C4-2B (cell line): ENCODE measurements around the gene QKI.

Source experiments
- H3K27ac ChIP-seq: fragments of 450-650 bp; 2 replicates; pipeline ENCODE4 v1.5.1; 2017
- ZFX ChIP-seq: fragments of 450-650 bp; IDR thresholded peaks from 2 replicates; pipeline ENCODE4 v1.6.1; 2017
- TF ChIP-seq, protein P1 (sequence below): fragments of 450-650 bp; conservative IDR thresholded peaks from 2 replicates; pipeline ENCODE4 v1.5.1; 2017; ENCODE audit warnings: mild to moderate bottlenecking

The QKI gene

DNA sequence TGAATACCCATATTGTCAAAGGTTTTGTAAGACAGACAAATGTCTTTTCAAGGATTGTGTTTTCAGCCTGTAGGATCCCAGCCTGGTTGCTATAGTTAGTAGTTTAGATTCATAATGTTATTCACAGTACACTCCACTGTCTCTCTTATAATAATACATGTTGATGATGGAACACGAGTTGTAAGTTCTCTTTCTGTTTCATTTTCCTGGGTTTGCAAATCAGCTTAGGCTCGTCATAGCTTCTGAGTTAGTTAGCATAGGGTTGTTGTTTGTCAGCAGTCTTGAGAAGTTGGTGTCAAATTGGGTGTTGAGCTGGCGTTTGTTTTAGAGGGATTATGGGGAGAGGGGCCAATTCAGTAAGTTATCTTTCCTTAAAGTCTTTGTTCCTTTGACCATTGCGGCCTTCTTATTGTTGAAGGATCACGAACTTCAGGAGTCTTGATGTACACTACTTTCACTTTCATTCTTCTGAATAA, 45.8 kb downstream of the QKI start:
- no peak overlapping the region for H3K27ac ChIP-seq
- TF ChIP-seq, protein P1, sequence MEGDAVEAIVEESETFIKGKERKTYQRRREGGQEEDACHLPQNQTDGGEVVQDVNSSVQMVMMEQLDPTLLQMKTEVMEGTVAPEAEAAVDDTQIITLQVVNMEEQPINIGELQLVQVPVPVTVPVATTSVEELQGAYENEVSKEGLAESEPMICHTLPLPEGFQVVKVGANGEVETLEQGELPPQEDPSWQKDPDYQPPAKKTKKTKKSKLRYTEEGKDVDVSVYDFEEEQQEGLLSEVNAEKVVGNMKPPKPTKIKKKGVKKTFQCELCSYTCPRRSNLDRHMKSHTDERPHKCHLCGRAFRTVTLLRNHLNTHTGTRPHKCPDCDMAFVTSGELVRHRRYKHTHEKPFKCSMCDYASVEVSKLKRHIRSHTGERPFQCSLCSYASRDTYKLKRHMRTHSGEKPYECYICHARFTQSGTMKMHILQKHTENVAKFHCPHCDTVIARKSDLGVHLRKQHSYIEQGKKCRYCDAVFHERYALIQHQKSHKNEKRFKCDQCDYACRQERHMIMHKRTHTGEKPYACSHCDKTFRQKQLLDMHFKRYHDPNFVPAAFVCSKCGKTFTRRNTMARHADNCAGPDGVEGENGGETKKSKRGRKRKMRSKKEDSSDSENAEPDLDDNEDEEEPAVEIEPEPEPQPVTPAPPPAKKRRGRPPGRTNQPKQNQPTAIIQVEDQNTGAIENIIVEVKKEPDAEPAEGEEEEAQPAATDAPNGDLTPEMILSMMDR, result no peak
- TF ChIP-seq ZFX, result no peak

DNA sequence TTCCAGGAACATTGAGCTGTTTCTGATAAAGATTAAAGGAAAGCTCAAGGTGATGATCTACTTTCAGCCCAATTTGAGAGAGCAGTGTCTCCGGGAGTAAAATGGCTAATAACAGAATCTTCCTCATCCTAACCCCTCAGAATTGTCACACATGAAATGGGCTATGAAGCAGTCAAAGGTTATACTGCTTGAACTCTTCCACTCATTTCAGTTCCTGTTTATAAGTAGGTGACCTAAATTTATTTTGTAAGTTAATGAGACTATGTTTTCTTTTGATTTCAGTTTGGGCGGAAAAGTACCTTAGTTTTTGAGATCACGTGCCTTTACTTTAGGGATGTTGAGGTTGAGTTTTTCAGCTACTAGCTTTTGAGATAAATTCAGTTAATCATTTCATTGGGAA, 47.2 kb downstream of the QKI start:
- no peak for TF ChIP-seq ZFX
- TF ChIP-seq, protein P1, result no peak
- H3K27ac ChIP-seq, result no peak overlapping the region

DNA sequence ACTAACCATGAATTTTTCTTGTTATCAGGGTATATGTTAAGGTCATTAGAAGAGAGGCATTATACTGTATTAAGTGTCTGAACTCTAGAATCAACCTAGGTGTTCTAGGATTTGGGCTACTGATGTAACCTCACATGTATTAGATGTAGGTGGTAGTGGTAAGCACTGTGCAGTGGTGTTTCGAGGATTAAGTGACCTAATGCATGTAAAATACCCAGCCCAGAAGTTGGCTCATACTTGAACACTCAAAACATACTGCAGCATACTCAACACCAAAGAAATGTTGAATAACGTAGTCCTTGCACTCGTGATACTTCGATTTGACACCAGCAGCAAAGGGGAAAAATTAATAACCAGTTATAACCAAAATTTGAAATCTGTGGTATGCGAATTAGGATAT, 48.7 kb downstream of the QKI start:
- TF ChIP-seq ZFX, result no peak
- TF ChIP-seq, protein P1, result no peak
- H3K27ac ChIP-seq, result no peak overlapping the region

DNA sequence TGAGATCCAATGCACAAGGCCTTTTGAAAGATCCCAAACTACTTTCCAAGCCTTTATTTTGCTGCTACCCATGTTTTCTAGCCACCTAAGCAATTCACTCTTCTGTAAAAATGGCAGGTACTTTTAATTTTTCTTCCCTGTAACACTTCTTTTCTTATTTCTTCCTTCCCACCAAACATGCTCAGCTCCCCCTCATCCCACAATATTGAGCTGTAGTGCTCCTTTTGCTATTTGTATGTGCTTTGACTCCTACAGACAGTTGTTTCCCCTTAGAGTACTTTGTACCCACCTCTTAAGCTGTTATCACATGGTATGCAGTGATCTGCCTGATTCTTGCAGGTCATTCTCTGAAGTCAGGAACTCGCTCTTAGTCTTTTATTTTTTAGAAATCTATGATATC, 49.3 kb downstream of the QKI start:
- no peak for TF ChIP-seq ZFX
- TF ChIP-seq, protein P1, result no peak
- no peak overlapping the region for H3K27ac ChIP-seq

DNA sequence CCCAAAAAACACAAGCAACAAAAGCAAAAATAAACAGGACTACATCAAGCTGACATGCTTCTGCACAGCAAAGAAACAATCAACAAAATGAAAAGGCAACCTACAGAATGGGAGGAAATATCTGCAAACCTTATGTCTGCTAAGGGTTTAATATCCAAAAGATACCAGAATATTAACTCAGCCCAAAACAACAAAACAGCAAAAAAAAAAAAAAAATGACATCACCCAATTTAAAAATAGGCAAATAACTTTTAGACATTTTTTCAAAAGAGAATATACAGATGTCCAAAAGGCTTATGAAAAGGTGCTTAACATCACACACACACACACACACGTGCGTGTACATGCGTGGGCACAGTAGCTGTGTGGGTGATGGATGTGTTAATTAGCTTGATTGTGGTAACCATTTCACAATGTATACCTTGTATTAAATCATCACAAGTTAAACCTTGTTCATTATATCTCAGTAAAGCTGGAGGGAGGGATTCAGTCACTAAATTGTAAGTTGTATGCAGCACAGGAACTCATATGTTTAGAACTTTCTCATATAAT, 52.4 kb downstream of the QKI start:
- no peak for TF ChIP-seq ZFX
- TF ChIP-seq, protein P1, result no peak
- H3K27ac ChIP-seq, result no peak overlapping the region

DNA sequence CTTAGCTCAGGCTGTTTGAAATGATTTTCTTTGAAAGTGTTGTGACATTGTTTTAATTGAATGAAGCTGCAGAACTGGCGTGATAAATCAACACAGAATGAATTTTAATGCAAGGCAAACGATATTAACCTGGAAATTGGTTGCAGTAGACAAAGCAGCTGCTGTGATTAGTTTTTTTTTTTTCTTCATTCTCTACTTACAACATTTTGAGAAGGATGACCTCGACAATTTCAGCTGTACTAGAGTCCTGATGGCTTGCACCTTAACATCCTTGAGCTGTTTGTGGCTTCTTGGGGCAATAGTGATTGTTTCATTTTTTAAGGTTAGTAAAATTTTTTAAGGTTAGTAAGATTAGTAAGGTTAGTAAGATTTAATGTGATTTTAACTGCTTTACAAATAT, 54.2 kb downstream of the QKI start:
- no peak overlapping the region for H3K27ac ChIP-seq
- TF ChIP-seq, protein P1, result no peak
- no peak for TF ChIP-seq ZFX

DNA sequence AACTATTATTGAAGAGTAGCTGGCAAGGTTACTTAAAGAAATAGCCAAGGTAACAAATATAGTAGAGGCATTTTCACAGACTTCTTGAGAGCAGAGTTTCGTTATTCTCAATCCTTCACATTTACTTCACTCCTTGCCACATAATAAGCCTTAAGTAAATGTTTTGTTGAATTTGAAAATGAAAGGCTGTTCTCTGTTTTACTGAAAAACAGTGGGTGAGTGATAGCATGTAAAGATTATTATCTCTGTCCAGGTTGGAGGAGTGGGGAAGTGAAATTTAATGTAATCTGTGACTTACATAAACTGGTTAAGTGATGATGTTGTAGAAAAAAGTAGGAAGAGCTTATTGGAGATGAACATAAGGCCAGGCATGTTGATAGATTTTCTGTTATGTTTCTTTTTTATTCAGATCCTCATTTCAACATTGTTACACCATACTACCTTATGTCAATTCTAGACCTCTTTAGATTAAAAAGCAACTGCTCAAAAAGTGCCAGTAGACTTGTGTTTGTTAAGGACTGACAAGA, 55.0 kb downstream of the QKI start:
- TF ChIP-seq ZFX, result no peak
- TF ChIP-seq, protein P1, result no peak
- no peak overlapping the region for H3K27ac ChIP-seq
